Cerebellar cortex (tissue), 1 donor: Measurements from ENCODE around the gene GPR137B.
"Not testable (repeated sequence)": the region's sequence is repeated elsewhere in the genome, so short reads cannot be mapped to it uniquely, and the experiment has no call there.

ENCODE experiments used
- DNase-seq: peaks from one replicate; pipeline ENCODE4 v3.0.0-alpha.2; 2015; ENCODE audit warnings: low spot score

Gene GPR137B

DNA sequence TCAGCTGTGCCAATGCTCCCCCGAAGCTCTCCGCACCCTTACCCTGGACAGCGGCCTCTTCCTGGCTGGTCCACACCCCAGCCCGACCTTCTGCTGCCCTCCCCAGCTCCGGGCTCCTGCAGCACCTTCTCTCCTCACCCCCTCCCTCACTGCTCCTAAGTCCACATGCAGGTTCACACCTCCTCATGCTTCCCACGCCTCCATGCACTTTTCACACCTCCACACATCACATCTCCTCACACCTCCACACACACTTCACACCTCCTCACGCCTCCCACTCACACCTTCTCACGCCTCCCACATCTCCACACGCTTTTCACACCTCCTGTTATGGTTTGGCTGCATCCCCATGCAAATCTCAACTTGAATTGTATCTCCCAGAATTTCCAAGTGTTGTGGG, 18.9 kb downstream of the GPR137B start:
- DNase-seq = no peak

DNA sequence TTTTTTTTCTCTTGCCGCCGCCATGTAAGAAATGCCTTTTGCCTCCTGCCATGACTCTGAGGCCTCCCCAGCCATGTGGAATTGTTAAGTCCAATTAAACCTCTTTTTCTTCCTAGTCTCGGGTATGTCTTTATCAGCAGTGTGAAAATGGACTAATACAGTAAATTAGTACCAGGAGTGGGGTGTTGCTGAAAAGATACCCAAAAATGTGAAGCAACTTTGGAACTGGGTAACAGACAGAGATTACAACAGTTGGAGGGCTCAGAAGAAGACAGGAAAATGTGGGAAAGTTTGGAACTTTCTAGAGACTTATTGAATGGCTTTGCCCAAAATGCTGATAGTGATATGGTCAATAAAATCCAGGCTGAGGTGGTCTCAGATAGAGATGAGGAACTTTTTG, 19.4 kb downstream of the GPR137B start:
- DNase-seq = not testable (repeated sequence)

DNA sequence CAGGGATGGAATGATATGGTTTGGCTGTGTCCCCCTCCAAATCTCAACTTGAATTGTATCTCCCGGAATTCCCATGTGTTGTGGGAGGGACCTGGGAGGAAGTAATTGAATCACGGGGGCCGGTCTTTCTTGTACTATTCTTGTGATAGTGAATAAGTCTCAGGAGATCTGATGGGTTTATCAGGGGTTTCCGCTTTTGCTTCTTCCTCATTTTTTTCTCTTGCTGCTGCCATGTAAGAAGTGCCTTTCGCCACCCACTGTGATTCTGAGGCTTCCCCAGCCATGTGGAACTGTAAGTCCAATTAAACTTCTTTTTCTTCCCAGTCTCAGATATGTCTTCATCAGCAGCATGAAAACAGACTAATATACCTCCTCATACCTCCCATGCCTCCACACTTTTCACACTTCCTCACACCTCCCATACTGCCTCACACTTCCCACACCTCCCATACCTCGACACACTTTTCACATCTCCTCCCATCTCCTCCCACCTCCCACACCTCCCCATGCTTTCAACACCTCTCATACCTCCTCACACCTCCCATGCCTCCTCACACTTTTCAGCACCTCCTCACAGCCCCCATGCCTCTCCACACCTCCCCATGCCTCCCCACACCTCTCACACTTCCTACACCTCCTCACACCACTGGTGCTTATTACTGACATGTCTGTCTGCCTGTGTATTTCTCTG, 21.3 kb downstream of the GPR137B start:
- DNase-seq = no peak

DNA sequence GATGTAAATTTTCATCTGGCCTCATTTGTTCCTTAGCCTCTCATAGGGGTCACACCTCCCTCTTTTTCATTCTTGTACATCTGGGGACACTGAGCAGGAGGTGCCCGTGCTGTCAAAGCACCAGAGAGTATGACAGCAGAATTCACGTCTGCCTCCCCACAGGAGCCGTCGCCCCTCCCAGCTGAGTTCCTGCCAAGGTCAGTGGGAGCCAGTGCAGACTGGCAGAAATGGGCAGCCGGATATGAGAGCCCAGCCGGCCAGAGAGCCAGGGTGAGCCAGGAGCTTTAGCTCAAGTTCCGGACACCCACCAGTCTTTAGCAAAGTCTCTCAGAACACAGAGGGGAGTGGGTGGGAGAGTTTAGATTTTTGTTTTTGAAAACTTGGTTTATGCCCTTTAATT, 21.9 kb downstream of the GPR137B start:
- DNase-seq = no peak

DNA sequence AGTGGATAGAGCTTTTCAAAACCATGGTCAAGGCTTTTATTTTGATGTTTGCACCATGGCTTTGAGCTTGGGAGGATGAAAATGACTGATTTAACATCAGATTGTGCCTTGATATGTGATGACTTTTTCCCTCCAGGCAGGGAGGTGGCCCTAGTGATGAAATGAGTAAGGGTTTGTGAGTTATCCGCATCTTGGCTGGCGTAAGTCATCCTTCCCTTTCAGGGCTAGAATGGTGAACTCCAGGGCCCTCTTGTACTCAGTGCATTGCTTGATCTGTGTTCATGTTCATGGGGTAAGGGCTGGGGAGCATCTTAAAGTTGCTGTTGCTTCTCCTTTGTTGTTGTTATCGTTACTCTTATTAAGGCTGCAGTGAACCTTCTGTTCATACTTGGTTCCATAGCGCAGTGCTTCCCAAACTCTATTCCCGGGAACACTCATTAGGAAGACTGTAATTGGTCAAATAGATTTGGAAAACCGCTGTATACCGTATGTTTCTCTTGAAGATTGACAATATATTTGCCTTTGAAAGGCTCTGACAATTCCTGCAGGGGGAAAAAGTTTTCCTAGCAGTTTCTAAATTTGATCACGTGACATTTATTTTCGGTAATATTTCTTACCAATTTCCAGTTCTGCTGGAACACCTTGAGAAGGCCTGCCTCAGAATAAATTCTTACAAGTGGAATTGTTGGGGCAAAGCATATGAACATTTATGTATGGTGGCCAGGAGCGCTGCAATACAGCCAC, 23.1 kb downstream of the GPR137B start:
- no peak for DNase-seq

DNA sequence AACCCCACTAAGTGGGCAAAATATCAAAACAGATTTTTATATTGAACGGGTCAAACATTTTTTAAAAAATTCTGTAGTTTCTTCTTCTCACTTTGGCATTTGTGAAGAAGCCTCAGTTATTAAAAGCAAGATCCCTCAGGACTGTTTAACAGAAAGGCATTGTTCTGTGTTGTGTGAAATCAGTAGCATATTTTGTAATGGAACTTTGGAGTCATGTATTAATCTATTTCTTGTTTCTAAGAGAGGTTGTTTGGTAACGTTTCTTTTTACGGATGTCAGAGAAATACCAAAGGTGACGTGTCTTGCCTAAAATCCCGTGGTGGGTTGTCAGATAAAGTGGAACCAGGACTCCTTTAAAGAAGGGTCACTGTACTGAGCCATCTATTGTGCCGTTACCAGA, 23.7 kb downstream of the GPR137B start:
- no peak for DNase-seq

DNA sequence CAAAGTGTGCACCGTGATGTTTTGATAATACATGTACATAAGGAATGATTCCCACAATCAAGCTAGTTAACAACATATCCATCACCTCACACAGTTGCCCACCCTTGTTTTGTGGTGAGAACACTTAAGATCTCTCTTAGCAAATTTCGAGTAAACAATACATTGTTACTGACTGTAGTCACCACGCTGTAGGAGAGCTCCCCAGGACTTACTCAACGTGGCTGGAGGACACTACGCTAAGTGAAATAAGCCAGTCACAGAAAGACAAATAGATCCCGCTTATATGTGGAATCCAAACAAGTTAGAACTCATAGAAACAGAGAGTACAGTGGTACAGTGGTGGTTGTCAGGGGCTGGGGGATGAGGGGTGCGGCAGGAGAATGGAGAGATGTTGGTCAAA, 24.8 kb downstream of the GPR137B start:
- DNase-seq = no peak

DNA sequence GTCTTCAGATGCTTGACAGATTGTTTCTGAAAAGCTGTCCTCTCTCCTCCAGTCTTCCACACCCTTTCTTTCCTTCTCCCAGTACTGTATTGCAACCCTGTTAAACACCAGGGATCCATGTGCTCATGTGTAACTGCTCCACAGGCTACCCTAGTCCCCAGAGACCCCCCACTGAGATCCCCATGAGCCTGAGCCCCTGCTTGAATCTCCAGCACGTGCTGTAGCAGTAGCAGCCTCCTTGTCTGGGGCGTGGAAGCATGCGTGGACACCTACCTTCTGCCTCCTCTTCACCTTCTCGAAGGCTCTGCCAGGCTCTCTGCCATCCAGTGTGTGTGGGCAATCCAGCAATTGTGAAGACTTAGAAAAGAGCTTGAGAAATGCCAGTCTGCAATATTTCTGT, 25.2 kb downstream of the GPR137B start:
- DNase-seq = no peak

DNA sequence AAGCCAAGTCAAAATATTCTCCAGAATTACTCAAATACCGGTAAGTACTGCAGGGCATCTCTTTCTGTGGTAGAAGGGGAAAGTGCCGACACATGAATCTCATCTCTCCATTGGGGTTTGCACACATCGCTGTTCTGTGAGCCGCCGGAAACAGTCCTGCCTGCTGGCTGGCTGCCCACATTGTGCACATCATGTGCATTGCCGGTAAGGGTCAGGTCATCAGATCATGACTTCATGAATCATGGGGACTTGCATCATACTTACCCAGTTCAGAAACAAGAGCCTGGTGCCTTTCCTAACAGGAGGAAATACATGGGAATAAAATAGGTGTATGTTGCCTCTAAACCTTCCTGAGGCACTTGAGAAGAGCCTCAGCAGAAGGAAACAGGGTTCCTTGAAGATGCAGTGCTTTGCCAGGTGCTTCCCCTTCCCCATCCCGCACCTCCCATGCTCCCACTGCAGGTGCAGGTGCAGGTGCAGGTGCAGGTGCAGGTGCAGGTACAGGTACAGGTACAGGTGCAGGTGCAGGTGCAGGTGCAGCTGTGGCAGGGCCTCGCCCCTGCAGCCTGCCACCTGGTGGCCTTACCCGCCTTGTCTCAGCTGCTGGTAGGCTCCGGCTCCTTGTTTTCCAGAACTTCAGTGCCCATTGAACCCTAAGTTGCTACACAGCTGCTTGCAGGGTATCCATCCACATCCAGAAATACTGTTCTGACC, 26.5 kb downstream of the GPR137B start:
- no peak for DNase-seq

DNA sequence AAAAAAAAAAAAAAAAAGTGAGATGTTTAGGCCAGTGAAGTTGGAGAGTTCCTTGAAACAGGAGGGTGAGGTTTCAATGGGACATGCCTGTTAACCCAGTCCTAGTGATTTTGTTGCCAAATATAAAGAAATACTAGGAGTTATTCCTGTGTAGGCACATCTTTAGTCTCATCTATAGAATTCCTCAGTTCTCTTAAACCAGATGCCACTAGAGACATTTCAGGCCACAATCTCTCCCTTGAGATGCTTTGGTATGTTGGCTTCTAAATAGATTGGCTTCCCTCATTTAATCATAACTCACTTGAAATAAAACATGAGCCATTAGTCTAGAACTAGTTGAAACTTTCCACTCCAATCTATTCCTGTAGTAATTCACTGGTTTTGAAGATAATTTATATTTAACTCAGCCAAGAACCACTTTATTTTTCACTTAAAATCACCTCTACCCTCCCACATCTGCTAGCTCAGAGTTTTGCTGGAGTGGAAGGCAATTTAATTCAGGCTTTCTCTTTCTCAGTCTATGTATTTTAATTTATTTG, 29.8 kb downstream of the GPR137B start:
- DNase-seq = no peak

DNA sequence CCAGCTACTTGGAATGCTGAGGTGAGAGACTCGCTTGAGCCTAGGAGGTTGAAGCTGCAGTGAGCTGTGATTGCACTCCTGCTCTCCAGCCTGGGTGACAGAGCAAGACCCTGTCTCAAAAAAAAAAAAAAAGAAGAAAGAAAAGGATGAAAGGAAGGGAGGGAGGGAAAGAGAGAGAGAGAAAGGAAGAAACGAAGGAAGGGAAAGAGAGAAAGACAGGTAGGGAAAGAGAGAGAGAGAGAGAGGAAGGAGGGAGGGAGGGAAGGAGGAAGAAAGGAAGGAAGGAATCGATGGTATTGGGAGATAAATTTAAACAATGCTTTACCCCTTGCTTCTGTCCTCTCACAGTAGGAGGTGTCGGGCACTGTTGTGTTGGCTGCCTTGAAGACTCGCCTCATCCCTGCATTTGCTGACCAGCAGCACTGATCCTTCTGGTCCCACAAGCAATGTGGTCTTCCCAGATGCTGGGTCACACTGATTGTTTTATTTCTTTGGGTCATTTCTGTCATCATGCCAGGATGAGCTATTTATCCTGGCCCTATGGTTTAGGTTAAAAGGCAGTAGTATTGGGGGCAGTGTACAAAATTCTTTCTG, 30.9 kb downstream of the GPR137B start:
- no peak for DNase-seq

DNA sequence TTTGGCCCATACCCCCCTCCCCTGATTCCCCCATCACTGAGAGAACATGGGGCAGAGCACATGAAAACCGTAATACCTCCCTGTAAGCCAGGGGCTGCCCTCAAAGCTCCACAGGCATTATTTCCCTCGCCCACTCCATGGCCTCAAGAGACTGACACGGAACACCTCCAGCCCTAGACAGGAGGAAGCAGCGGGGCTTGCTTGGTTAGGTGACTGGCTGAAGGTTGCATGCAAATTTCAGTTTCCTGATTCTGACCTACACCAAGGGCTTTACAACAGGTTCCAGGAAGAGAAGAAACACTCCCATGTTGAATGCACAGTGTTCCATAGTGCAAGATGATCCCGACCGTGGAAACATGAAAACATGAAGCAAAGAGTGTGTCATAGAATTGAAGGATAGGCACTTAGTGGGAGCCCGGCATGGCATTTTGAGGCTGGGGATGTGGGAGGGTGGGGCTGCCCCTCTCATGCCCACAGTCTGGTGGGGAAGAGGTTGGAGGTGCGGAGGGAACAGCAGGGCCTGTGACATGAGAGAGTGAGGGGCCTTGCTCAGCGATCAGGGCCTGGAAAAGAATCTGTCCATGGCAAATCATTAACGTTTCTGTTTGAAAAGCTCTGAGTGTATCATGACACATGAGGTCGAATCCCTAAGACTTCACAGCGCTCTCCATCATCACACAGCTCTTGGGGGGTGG, 33.5 kb downstream of the GPR137B start:
- DNase-seq = no peak

DNA sequence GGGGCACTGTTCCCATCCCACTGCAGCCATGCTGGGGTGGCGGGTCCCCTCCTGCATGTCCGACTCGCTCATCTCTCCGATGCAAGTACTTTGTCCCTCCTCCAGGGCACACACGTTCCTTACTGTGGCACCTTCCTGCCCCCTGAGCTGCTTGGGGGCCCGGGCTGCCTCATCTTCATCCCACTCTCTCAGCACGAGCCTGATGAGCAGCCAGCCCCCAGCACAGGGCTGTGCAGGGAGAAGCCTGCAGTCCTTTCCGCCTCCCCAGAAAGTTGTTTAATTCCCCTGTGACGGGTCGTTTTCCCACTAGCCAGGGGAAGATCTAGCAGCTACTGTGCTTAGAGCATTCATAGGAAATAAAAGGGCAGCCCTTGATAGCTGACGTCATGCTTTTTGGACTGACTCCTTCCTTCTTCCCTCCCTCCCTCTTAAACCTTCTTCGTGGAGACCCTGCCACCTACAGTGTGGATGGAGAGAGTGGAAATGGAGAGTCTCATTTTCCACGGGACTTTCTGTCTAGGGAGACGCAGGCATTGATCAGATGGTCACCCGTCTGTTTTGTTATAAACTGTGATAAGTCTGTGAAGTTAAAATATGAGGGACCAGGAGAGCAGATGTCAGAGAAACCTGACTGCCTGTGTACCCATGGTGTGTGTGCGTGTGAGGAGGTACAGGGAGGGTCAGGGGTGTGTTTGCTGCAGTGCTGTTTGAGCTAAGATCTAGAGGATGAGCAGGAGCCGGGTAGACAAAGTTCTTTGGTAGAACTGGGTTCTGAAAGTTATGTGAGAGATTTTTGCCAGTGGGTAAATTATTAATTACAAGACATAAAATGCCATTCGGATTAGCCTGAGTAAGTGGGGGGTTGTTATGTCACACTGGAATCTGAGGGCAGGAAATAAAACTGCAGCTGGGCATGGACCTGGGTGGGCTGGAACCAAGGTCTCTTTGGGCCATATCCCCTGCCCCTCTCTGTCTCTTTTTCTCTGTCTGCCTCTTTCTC, 34.3 kb downstream of the GPR137B start:
- no peak for DNase-seq

DNA sequence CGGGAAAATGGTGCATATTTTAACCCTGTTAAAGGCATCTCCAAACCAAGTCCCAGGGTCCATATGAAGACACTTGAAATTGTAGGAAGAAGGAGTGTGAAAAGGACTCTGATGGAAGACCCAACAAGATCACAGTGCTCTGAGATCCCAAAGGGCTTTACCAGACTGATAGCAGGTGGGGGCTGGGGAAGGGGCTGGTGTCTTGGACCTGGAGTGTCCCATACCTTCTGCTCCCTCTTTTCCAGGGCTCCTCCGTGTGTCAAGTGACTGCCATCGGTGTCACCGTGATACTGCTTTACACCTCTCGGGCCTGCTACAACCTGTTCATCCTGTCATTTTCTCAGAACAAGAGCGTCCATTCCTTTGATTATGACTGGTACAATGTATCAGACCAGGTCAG, 37.3 kb downstream of the GPR137B start:
- DNase-seq = no peak

DNA sequence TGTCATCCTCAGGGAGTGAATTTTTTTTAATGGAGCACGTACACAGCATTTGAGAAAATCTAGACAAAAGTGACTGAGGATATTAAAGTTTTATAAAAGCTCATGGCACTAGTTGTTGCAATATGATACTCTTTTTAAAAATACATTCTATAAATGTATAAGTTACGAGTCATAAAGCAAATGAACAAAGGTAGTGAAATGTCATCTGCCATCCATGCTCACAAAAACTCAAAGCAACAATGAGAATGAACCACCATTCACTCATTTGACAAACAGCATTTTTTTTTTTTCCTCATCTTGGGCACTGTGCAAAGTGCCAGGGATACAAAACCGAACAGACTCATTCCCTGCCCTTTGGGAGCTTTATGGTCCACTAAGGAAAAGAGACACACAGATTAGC, 38.7 kb downstream of the GPR137B start:
- DNase-seq = no peak

DNA sequence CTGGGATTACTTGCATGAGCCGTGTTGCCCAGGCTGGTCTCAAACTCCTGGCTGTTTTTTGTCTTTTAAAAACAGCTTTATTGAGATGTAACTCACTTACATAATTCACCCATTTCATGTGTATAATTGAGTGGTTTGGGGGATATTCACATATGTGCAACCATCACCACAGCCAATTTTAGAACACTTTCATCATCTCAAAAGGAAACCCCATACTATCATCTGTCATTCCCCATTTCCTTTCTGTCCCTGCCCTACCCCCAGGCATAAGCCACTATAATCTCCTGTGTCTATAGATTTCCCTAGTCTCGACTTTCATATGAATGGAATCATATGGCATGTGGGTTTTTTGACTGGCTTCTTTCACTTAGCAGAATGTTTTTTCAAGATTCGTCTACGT, 43.3 kb downstream of the GPR137B start:
- no peak for DNase-seq

DNA sequence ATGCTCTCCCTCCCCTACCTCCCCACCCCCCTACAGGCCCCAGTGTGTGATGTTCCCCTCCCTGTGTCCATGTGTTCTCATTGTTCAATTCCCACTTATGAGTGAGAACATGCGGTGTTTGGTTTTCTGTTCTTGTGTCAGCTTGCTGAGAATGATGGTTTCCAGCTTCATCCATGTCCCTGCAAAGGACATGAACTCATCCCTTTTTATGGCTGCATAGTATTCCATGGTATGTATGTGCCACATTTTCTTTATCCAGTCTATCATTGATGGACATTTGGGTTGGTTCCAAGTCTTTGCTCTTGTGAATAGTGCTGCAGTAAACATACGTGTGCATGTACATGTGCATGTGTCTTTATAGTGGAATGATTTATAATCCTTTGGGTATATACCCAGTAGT, 44.1 kb downstream of the GPR137B start:
- DNase-seq = not testable (repeated sequence)

DNA sequence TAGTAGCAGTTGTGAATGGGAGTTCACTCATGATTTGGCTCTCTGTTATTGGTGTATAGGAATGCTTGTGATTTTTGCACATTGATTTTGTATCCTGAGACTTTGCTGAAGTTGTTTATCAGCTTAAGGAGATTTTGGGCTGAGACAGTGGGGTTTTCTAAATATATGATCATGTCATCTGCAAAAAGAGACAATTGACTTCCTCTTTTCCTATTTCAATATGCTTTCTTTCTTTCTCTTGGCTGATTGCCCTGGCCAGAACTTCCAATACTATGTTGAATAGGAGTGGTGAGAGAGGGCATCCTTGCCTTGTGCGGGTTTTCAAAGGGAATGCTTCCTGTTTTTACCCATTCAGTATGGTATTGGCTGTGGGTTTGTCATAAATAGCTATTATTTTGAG, 45.7 kb downstream of the GPR137B start:
- not testable (repeated sequence) for DNase-seq

DNA sequence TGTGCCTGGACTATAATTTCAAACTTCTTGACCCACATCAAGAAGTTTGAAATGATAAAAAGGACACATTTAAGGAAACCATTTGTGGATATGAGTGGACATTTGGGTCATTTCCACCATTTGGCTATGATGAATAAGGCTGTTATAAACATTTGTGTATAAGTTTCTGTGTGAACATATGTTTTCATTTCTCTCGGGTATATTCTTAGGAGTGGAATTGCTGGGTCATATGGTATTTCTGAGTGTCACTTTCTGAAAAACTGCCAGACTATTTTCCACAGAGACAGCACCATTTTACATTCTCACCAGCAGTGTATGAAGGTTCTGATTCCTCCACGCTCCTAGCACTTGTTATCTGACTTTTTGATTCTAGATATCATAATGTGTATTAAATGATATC, 50.8 kb downstream of the GPR137B start:
- DNase-seq = no peak

DNA sequence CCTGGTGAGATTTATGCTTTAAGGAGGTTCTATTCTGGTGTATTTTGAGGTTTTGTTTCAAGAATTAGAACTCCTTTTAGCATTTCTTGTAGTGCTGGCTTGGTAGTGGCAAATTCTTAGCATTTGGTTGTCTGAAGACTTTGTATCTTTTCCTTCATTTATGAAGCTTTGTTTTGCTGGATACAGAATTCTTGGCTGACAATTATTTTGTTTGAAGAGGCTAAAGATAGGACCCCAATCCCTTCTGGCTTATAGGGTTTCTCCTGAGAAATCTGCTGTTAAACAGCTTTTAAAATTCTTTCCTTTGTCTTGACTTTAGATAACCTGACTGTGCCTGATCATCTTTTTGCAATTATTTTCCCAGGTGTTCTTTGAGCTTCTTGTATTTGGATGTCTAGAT, 58.6 kb downstream of the GPR137B start:
- no peak for DNase-seq

DNA sequence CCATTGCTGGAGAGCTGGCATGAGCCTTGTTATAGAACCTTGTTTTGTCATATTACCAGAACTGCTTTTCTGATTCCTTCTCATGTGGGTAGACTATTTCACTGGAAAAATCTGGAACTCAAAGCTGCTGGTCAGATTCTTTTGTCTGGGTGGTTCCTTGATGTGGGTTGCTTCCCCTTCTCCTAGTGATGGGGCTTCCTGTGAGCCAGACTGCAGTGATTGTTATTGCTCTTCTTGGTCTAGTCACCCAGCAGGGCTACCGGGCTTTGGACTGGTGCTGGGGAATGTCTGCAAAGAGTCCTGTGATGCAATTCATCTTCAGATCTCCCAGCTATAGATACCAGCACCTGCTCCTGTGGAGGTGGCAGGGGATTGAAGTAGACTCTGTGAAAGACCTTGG, 59.4 kb downstream of the GPR137B start:
- DNase-seq = no peak
